IMR-90 (cell line): ENCODE results near the gene MAGED4. TPM values are rescaled to one million over a fixed set of nuclear protein-coding genes. Genes with fewer than 3 reads are reported as not detected.

Experiments
- ATAC-seq: fragments of 200-7000 bp; cut with Tn5 transposase; 2 replicates; pipeline ENCODE4 v1.9.1; 2020; ENCODE audit warnings: low read depth, mild to moderate bottlenecking, moderate library complexity
- BruUV-seq: library from RNA; stranded (reverse); fragments of 400-500 nt; replicated peaks from 2 replicates; lab custom pipeline; 2021; lab: Mats Ljungman, UMichigan
- CTCF ChIA-PET: fragments of 300-600 bp; formaldehyde crosslinking; extraction: SDS; loops from one replicate; lab custom pipeline; 2021; ENCODE audit warnings: antibody characterized with exemption; lab: Yijun Ruan, JAX
- POLR2A ChIA-PET: fragments of 300-600 bp; sonication (Branson Sonifier 250); formaldehyde crosslinking; loops from one replicate; lab custom pipeline; 2022; ENCODE audit warnings: antibody characterized with exemption; ENCODE audit not compliant: unreplicated experiment; lab: Charles Lee
- DNase-seq: peaks from one replicate; pipeline ENCODE4 v3.0.0; 2013
- H2AFZ ChIP-seq: replicated peaks from 2 replicates; pipeline ENCODE3; 2013; ENCODE audit warnings: low read length, mild to moderate bottlenecking; ENCODE audit not compliant: poor library complexity
- H2AK5ac ChIP-seq: 2 replicates; pipeline ENCODE4 v1.6.1; 2013; ENCODE audit warnings: low read depth, low read length, inconsistent platforms
- H2AK9ac ChIP-seq: replicated peaks from 2 replicates; pipeline ENCODE3; 2013; ENCODE audit warnings: mild to moderate bottlenecking, low read depth, low read length, moderate library complexity; ENCODE audit not compliant: poor library complexity
- H2BK120ac ChIP-seq: 2 replicates; pipeline ENCODE4 v1.6.1; 2013; ENCODE audit warnings: low read depth, low read length, inconsistent platforms
- H2BK15ac ChIP-seq: 3 replicates; pipeline ENCODE4 v1.6.1; 2013; ENCODE audit warnings: low read depth, low read length, inconsistent platforms
- H2BK20ac ChIP-seq: 2 replicates; pipeline ENCODE4 v1.6.1; 2013; ENCODE audit warnings: low read depth, mild to moderate bottlenecking, inconsistent platforms, low read length, moderate library complexity
- H2BK5ac ChIP-seq: 2 replicates; pipeline ENCODE4 v1.6.1; 2013; ENCODE audit warnings: mild to moderate bottlenecking, low read depth, low read length, inconsistent platforms; ENCODE audit not compliant: poor library complexity, severe bottlenecking
- H3K14ac ChIP-seq: replicated peaks from 2 replicates; pipeline ENCODE4 v1.6.1; 2013; ENCODE audit warnings: low read depth, low read length, inconsistent platforms
- H3K18ac ChIP-seq: 2 replicates; pipeline ENCODE4 v1.6.1; 2013; ENCODE audit warnings: low read depth, low read length, control low read depth
- H3K23ac ChIP-seq: 2 replicates; pipeline ENCODE4 v1.6.1; 2013; ENCODE audit warnings: low read depth, low read length, inconsistent platforms
- H3K27ac ChIP-seq: 2 replicates; pipeline ENCODE4 v1.5.1; 2013; ENCODE audit warnings: mild to moderate bottlenecking, control low read depth, low read length; ENCODE audit not compliant: insufficient read depth
- H3K27me3 ChIP-seq: 2 replicates; pipeline ENCODE4 v1.6.1; 2013; ENCODE audit warnings: low read length; ENCODE audit not compliant: control insufficient read depth, insufficient read depth
- H3K36me3 ChIP-seq: 2 replicates; pipeline ENCODE4 v1.6.1; 2013; ENCODE audit warnings: low read length, mixed read lengths; ENCODE audit not compliant: control insufficient read depth, insufficient read depth
- H3K4ac ChIP-seq: 2 replicates; pipeline ENCODE4 v1.6.1; 2013; ENCODE audit warnings: low read depth, low read length, inconsistent platforms
- H3K4me1 ChIP-seq: 2 replicates; pipeline ENCODE4 v1.6.1; 2013; ENCODE audit warnings: low read length, mixed read lengths; ENCODE audit not compliant: control insufficient read depth, insufficient read depth
- H3K4me2 ChIP-seq: 2 replicates; pipeline ENCODE4 v1.6.1; 2013; ENCODE audit warnings: low read depth, mild to moderate bottlenecking, control low read depth, low read length, moderate library complexity
- H3K4me3 ChIP-seq: 2 replicates; pipeline ENCODE4 v1.5.1; 2013; ENCODE audit warnings: low read depth, mild to moderate bottlenecking, control low read depth, low read length, moderate library complexity; ENCODE audit not compliant: insufficient read depth
- H3K56ac ChIP-seq: 2 replicates; pipeline ENCODE4 v1.6.1; 2013; ENCODE audit warnings: low read length, inconsistent platforms; ENCODE audit not compliant: insufficient read depth; ENCODE audit errors: extremely low read depth
- H3K79me1 ChIP-seq, 2 experiments: 2 replicates each; pipeline ENCODE4 v1.6.1; 2013; ENCODE audit warnings: low read length in 2 of 2, inconsistent platforms in 1 of 2, low read depth in 1 of 2
- H3K9ac ChIP-seq: 2 replicates; pipeline ENCODE4 v1.6.1; 2013; ENCODE audit warnings: low read depth, low read length, control low read depth
- H3K9me1 ChIP-seq: 2 replicates; pipeline ENCODE4 v1.6.1; 2013; ENCODE audit warnings: low read length, inconsistent platforms; ENCODE audit not compliant: insufficient read depth
- H3K9me3 ChIP-seq: 2 replicates; pipeline ENCODE4 v1.6.1; 2013; ENCODE audit warnings: low read length; ENCODE audit not compliant: control insufficient read depth, insufficient read depth
- H4K20me1 ChIP-seq: 2 replicates; pipeline ENCODE4 v1.6.1; 2013; ENCODE audit warnings: low read length, inconsistent platforms; ENCODE audit not compliant: insufficient read depth
- H4K5ac ChIP-seq: 2 replicates; pipeline ENCODE4 v1.6.1; 2013; ENCODE audit warnings: mild to moderate bottlenecking, low read depth, low read length, control low read depth
- H4K8ac ChIP-seq, 2 experiments: 2 replicates each; pipeline ENCODE4 v1.6.1; 2013; ENCODE audit warnings: low read depth in 2 of 2, low read length in 2 of 2, control low read depth in 1 of 2, inconsistent platforms in 1 of 2
- H4K91ac ChIP-seq: 2 replicates; pipeline ENCODE4 v1.6.1; 2013; ENCODE audit warnings: low read depth, low read length, inconsistent platforms; ENCODE audit not compliant: insufficient read depth
- CEBPB ChIP-seq: IDR thresholded peaks from 2 replicates; pipeline ENCODE4 v1.6.1; 2012; ENCODE audit warnings: low read depth, low read length, improper control_type of control experiment
- FOS ChIP-seq: fragments of 150-350 bp; IDR thresholded peaks from 2 replicates; pipeline ENCODE4 v1.6.1; 2016; ENCODE audit warnings: low read depth, low read length
- MAFK ChIP-seq: IDR thresholded peaks from 2 replicates; pipeline ENCODE4 v1.6.1; 2012; ENCODE audit warnings: low read depth, low read length, improper control_type of control experiment
- MXI1 ChIP-seq: IDR thresholded peaks from 2 replicates; pipeline ENCODE4 v1.6.1; 2012; ENCODE audit warnings: low read depth, mild to moderate bottlenecking, low read length, moderate library complexity, borderline replicate concordance
- RFX5 ChIP-seq: IDR thresholded peaks from 2 replicates; pipeline ENCODE4 v1.8.0; 2012; ENCODE audit warnings: low read depth, mild to moderate bottlenecking, low read length, moderate library complexity
- SMC3 ChIP-seq: fragments of 150-350 bp; IDR thresholded peaks from 2 replicates; pipeline ENCODE4 v1.6.1; 2016; ENCODE audit warnings: low read depth, mild to moderate bottlenecking, antibody characterized with exemption, low read length, moderate library complexity
- USF2 ChIP-seq: fragments of 150-350 bp; IDR thresholded peaks from 2 replicates; pipeline ENCODE4 v1.6.1; 2017; ENCODE audit warnings: mild to moderate bottlenecking, antibody characterized with exemption, low read length, low read depth
- WGBS, 2 experiments: methylation state at CpG; one replicate each; pipeline versions ENCODE4 v1.1.5 to v1.1.7; 2013; ENCODE audit warnings: missing lambda C conversion rate in 2 of 2; ENCODE audit not compliant: insufficient read length in 1 of 2; ENCODE audit errors: extremely low coverage in 2 of 2; 5-methylcytosine and 5-hydroxymethylcytosine counted together
- dilution Hi-C: fragments of 300-500 bp; cut with HindIII; formaldehyde crosslinking; loops from one replicate; pipeline ENCODE4 v1.14.3; 2018; ENCODE audit warnings: low sequenced_read_pairs; ENCODE audit not compliant: unreplicated experiment
- in situ Hi-C: fragments of 300-500 bp; cut with MboI; formaldehyde crosslinking; loops from 3 replicates; pipeline ENCODE4 v1.14.3; 2019; ENCODE audit warnings: low sequenced_read_pairs, inconsistent platforms, mixed read lengths
- intact Hi-C: fragments of 100-400 bp; cut with micrococcal nuclease; formaldehyde crosslinking; loops from 2 replicates; pipeline ENCODE4 v1.10.0; 2022
- polyA plus RNA-seq, 3 experiments: library from polyadenylated mRNA; depleted of rRNA; stranded (reverse); fragments of >200 nt; gene quantifications; 2 replicates each; pipeline ENCODE4 v1.2.3, GENCODE V29; 2012; ENCODE audit warnings: low replicate concordance in 1 of 3
- total RNA-seq: library from RNA; depleted of rRNA; stranded (reverse); fragments of >200 nt; gene quantifications from 2 replicates; pipeline ENCODE4 v1.2.3, GENCODE V29; 2012

The MAGED4 gene
- total and polyA plus RNA-seq, 2 of the 4 experiments (the other 2 are of a cell fraction) = 9.9 to 51.7 TPM

DNA sequence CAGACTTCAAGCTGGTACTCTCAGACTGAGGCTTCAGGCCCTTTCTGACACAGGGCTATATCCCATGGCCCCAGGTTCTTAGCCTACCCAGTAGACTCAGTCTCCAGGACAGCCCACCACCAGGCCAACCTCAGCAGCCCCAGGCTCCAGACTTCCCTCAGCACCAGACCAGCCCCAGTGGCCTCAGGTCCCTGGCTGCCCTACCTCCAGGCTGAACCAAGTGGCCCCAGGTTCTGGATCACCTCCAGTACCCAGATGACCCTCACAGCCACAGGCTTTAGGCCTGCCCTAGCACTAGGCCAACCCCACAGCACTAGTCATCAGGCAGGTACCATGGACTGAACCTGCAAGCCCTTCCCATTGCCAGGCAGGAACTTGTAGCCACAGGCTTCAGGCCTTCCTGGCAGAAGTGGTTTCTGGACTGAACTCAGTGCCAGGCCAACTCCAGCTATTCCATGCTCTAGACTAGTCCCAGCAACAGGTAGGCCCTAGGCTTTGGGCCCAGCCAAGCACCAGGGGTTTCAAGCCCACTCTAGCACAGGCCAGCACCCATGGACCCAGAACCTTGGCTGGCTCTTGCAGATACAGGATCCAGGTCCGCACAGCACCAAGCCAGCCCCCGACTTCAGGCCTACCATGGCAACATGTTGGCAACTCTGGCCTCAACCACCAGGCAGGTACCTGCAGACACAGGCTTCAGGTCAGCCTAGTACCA is 45.7 kb upstream of the MAGED4 start:
- CTCF ChIA-PET = no interaction called here
- Histone ChIP-seq H3K36me3 (no peaks in the 10 kb centered on the region), H4K8ac (no peak overlapping the region), H3K4ac (no peak overlapping the region), H3K4me2 (no peak overlapping the region), H2AFZ (no peak overlapping the region), H2BK120ac (no peak overlapping the region), H3K9ac (no peak overlapping the region), H3K79me1 (no peaks in the 10 kb centered on the region), H4K91ac (no peak overlapping the region), H2AK5ac (no peak overlapping the region), H2BK20ac (no peak overlapping the region), H3K18ac (no peak overlapping the region), H3K27me3 (no peaks in the 10 kb centered on the region; the same call in 1 of the 2 replicates), H3K4me1 (no peaks in the 10 kb centered on the region), H3K14ac (no peak overlapping the region), H3K27ac (no peak overlapping the region), H3K4me3 (no peak overlapping the region), H3K56ac (no peak overlapping the region), H3K9me1 (no peaks in the 10 kb centered on the region), H2BK15ac (no peak overlapping the region), H3K23ac (no peak overlapping the region), H2BK5ac (no peak overlapping the region), H4K5ac (no peak overlapping the region), H4K20me1 (no peaks in the 10 kb centered on the region), H2AK9ac (no peak overlapping the region), H3K9me3 (no peaks in the 10 kb centered on the region)
- BruUV-seq = no TSS peak
- ATAC-seq (no peak), DNase-seq (no peak)
- TF ChIP-seq RFX5 = no peak
- no peak for TF ChIP-seq FOS
- no peak for TF ChIP-seq MAFK
- no peak for TF ChIP-seq CEBPB
- TF ChIP-seq SMC3 = no peak
- TF ChIP-seq MXI1 = no peak
- no peak for TF ChIP-seq USF2
- in situ Hi-C loops (no loop called here), dilution Hi-C loops (no loop called here), intact Hi-C loops (no loop called here)
- WGBS, 2 experiments = no CpG with 5 or more reads among the region's 2 CpGs
- POLR2A ChIA-PET = no interaction called here
